ENCODE measurements around the gene DLG2.
"Not testable (repeated sequence)": the region's sequence is repeated elsewhere in the genome, so short reads cannot be mapped to it uniquely, and the experiment has no call there.

Gene DLG2

GRCh38 chr11:84884836-84885235, 742.3 kb downstream of the DLG2 start:
- DNase-seq, result no peak

GRCh38 chr11:84882056-84882455, 745.1 kb downstream of the DLG2 start:
- no peak for DNase-seq

DNA sequence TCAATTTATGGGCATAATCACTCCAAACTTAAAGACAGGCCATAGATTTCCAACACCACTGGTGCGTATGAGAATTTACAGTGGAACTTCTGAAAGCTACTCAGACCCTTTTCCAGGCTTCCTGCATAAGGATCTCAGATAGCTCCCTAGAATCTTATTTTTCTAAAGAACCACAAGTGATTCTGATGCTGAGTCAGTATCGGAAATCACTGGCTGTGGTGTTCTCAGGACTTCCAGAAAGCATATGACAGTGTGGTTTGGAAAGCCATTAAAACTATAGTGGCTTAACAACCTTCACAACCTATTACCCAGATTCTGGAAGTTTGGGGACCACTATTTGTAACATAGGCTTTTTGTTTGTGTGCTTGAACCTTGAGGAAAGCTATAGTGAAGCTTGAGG, 756.0 kb downstream of the DLG2 start:
- no peak for DNase-seq

- no peak for DNase-seq
These were observed 756.7 kb downstream of the DLG2 start for GRCh38 chr11:84870486-84870885.

DNA sequence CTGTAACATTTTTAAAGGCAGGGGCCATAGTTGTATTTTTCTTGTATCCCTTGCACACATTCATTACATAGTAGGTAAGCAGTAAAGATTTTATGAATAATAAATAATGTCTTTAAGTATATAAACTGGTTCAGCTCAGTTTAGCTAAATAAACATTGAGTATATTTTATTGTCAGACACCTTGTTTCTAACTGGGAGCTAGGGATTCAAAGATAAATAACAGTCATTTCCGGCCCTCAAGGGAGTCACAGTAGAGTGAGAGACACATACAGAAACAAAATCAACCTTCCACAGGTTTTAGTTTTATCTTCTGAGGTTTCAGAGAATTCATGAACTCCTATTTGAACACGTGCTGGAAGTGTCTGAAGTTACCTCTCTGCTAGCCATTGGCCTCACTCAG, 760.2 kb downstream of the DLG2 start:
- no peak for DNase-seq

DNA sequence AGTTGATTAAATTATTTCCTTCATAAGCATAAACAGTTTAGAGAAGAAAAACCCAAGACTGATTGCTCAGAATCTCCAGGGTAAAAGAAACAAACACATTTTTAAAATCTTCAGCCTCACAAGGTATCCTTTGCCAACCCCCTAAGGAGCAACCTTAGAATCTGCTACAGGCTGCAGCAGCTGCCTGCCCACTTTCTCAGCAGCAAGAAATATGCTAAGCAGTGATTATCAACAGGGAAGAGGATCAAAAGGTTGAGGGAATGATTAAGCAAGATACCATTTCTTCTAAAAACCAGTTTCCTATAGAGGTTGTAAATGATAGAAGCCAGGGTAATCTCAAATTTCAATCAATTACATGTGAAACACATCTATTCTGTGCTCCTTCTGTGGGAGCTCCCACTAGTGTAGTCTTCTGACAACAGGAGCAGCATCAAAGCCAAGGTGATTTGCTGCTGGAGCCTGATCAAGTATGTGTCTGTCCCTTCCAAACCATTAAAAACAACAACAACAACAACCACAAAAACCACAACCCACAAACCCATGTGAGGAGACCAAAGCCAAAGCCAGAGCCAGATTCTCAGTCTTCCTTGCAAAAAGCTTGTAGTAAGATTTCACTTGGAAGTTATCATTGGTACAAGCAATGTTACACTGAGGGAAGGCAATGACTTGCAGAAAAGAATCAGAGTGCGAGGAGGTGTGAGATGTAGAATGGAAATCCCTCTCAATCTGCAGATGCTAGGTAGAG, 761.2 kb downstream of the DLG2 start:
- DNase-seq, result no peak

- DNase-seq, result no peak
These were observed 761.9 kb downstream of the DLG2 start for GRCh38 chr11:84865257-84865656.

GRCh38 chr11:84857746-84858145, 769.4 kb downstream of the DLG2 start:
- no peak for DNase-seq

DNA sequence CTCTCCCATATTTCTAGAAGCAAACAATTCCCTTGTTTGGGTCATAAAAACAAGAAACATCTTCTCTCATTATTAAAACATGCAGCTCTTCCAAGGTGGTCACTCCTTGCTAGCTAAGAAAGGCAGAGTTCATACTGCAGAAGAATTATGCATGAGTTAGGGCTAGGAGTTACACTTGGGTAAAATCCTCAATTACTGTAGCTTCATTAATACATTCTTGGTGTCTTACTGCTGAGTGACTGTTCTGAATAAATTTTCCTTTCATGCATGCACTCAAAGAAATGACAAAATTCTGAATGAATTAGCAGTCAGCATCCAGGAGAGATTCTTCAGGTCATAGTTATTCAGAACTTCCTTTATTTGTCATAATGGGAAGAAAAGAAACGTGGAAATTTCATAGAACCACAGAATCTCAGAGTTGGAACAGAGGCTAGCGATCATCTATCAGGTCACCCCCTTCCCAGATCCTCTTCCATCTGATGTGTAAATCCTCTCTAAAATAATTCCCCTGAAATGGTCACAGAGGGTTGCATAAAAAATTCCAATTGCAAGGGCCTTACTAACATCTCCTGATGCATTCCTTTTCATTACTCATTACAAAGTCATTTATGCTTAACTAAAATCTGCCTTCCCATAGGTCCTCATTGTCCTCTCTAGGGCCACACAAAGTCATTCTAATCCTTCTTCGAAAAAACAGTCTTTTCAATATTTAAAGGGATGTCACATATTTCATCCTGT, 771.5 kb downstream of the DLG2 start:
- DNase-seq, result no peak

DNA sequence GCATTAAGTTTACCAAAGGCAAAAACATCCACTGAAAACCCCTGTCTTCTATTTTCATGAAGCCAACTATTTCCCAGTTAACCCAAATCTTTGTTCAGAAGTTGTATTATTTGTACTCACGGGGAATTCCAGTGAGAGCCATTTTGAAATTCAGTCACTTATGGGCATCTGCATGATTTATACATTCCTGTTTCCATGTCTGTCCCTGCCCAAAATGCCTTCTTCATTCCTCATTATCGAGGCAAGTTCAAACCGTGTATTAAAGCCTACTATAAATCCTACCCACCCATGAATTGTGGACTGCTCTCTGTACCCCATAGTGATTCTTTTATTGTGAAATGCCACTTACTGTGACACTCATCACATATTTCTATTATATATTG, 772.7 kb downstream of the DLG2 start:
- no peak for DNase-seq

DNA sequence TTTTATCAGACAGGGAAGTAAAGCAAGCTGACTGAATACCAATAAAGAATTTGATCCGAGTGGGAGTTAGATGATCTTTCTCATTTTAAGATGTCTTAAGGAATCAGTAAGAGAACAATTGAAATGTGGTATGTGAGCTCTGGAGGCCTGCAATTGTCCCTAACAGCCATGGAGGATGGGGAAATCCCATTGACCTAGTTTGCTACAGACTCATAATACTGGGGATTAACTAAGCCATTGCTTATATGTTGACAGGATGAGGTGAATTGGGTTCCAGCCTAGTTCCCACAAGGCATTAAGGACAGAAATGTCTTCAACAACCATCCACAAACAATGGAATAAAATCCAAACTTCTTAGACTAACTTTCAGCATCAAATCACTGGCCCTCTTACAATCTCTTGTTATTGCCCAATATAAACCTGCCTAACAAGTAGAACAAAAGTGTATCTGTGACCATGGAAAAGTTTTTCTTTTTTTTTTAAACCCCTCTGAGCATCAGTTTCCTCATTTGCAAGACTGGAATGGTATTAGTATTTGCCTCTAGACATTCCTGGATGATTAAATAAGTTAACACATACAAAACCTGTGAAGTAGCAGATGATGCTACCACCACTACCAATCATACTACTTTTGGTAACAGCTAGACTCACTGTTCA, 773.2 kb downstream of the DLG2 start:
- DNase-seq, result no peak

DNA sequence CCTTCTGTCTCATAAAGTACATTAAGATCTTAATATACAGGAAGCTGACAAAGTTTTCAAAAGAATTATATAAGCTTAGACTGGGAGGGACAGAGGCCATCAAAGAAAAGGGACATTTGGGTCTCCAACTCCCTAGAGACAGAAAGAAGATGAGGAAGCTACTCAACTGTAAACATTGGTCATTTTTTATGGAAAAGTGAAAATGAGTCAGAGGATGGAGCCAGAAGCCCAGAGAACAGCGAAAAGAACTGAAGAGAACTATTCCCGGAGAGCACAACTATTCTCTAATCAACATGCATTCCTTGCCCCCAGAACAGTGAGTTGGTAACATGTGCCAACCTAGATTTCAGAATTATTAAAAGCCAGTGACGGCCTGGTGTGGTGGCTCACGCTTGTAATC, 779.3 kb downstream of the DLG2 start:
- DNase-seq, result no peak

- not testable (repeated sequence) for DNase-seq
These were observed 786.9 kb downstream of the DLG2 start for GRCh38 chr11:84840201-84840600.

DNA sequence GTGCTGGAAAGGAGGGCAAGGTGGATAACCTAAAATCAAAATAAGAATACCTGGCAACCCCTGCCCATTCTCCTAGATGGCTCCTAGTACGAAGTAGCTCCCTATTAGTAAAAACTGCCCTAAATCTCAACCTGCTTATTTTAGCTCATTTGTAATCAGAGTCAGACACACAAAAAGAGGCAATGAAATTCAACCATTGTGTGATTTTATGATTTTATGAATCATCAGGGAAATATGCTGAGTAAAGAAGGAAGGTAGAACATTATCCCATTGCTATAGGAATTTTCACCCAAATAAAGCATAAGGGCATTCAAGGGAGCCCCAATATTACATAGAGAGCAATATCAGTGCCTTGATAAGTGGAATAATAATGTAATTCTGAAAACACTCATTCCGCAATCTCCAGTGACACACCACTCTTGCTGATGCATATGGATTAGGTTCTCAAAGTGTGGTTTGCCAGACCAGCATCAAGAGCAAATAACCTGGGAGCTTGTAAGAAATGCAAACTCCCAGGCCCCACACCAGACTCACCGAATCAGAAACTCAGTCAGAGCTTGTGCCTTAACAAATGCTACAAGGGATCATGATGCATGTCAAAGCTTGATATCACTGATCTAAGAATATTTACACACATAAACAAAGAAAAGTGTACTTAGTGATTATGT, 789.6 kb downstream of the DLG2 start:
- DNase-seq, result no peak

- no peak for DNase-seq
These were observed 790.8 kb downstream of the DLG2 start for GRCh38 chr11:84836371-84836770.

DNA sequence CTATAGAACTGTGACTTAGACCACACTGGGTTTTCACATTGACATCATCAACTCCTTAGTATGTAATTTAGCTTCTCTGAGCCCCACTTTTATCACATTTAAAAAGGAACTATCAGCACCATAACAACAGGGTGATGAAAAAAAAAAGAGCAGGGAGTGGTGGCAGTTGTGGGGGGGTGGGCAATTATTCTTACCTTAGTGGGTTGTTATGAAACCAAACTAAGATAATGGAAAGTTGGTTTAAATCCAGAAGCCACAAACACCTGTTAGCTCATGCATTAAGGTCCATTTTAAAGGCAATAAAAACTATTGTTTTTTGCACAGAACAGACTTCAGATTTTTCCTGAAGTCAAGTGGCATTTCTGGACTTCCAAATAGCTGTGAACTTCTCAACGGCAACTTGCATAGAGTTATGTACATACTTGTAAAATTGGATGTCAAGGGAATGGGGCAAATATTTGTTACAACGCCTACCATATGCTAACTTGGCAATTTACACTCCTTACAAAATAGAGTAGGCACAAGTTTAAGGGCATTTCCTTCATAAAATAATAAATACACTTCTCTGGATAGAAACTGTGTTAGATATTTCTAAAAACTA, 793.6 kb downstream of the DLG2 start:
- DNase-seq, result no peak

- DNase-seq, result no peak
These were observed 796.8 kb downstream of the DLG2 start for GRCh38 chr11:84830372-84830771.

DNA sequence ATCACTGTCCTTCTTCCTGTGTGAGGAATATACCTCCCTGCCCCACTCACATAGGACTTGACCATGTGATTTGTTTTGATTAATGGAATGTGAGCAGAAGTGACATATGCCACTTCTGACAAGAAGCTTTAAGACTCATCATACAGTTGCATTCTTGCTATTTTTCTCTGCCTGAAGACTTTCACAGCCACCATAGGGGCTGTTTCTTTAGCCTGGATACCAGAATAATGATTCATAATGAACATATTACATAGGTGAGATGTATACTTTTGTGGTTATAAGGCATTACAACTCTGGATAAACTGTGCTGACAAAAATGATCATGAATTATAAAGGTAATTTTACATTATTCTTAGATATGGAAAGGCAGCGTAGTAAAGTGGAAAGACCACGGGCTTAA, 798.0 kb downstream of the DLG2 start:
- DNase-seq, result no peak

DNA sequence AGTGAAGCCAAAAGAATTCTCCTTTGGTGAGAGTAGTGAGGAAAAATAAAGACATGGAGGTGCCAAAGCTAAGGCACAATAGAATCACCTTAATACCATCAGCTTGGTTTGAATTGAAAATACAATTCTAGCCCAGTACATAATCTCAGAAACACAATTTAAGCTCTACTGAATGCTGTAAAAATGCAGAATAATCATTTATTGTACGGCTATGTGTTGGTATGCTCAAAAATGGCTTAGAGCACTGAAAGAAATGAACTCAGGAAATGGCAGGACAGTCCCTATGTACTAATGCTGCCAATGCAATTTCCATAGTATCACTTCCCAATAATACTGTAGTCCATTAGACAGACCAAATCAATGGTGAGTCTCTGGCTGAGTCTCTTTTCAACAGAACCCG, 798.5 kb downstream of the DLG2 start:
- DNase-seq, result no peak

- no peak for DNase-seq
These were observed 802.0 kb downstream of the DLG2 start for GRCh38 chr11:84825106-84825660.

DNA sequence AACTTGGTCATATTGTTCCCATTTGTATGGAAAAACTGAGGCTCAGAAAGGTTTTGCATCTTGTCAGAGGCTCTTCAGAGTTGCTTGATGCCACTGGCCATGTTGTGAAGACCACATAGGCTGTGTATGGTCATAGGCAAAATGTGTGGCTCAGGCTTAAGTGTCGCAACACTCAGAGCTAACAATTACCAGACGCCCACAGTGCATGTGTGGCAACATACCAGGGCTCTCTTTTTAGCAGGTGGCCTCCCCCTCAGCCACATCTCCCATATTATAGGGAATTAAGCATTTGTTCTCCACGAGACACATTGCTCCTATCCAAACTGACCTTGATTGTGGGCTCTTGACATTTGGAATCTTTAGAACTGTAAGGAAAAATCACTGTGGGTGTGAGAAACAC, 802.5 kb downstream of the DLG2 start:
- no peak for DNase-seq

DNA sequence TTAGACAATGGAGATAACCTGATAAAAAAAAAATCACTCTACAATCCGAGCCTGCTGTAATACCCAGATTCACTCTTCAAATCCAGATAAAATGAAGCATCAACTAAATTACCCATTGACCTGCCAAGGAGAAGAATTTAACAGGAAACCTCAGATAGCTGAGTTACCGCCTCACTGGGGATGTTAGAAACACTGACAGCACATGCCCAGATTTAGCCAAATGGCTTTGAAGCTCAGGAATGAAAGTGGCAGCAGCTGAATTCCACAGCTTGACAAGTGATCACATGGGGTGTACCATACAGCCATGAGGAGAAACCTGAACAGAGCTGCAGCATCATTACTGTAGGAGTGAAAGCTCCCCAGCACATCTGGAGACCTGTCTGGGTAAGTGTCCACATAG, 807.6 kb downstream of the DLG2 start:
- no peak for DNase-seq

DNA sequence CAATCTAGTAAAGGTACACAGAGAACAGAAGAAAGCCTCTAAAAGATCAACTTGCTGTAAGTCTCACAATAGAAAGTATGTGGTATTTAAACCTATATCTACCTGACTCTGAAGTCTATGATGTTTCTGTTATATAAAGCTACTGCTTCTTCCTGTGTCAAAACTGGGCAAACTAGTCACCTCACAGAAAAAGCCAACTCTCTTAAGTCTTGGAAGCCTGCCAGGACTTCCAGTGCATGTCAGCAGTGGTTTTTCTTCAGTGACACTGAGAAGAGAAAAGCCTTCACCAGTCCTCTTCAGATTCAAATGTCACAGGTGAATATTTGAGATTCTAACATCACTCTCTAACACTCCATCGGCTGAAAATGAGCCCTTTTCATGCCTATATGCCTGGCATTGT, 808.0 kb downstream of the DLG2 start:
- no peak for DNase-seq

All from NCI-H1694 (cell line).